Neural cell (in vitro differentiated cells): Measurements from ENCODE around the gene ASB12. TPM values are rescaled to one million over a fixed set of nuclear protein-coding genes. Genes with fewer than 3 reads are reported as not detected.
"Not testable (repeated sequence)": the region's sequence is repeated elsewhere in the genome, so short reads cannot be mapped to it uniquely, and the experiment has no call there.

ENCODE experiments used
- H2AFZ ChIP-seq: fragments of 200-600, 300-800 bp; sonication (generic), shearing (Covaris generic); 2 replicates; pipeline ENCODE4 v1.6.0; 2014; ENCODE audit warnings: low read depth, mild to moderate bottlenecking, antibody characterized with exemption, low read length, moderate library complexity
- H3F3A ChIP-seq: fragments of 200-600 bp; shearing (Covaris generic); 2 replicates; pipeline ENCODE4 v1.6.1; 2016; ENCODE audit warnings: mild to moderate bottlenecking, moderate library complexity, mixed read lengths, antibody characterized with exemption, low read length; ENCODE audit not compliant: insufficient read depth, poor library complexity, severe bottlenecking
- H3K27ac ChIP-seq: fragments of 200-600, 300-800 bp; sonication (generic), shearing (Covaris generic); 2 replicates; pipeline ENCODE4 v1.5.1; 2014; ENCODE audit warnings: mild to moderate bottlenecking, low read length, moderate library complexity
- H3K27me3 ChIP-seq: fragments of 300-800, 200-600 bp; sonication (generic), shearing (Covaris generic); 2 replicates; pipeline ENCODE4 v1.6.0; 2014; ENCODE audit warnings: mild to moderate bottlenecking, low read depth, low read length, moderate library complexity; ENCODE audit not compliant: insufficient read depth
- H3K36me3 ChIP-seq: fragments of 300-800, 200-600 bp; sonication (generic), shearing (Covaris generic); 2 replicates; pipeline ENCODE4 v1.5.1; 2014; ENCODE audit warnings: mild to moderate bottlenecking, antibody characterized with exemption, low read length, moderate library complexity; ENCODE audit not compliant: insufficient read depth
- H3K4me2 ChIP-seq: fragments of 300-800, 200-600 bp; sonication (generic), shearing (Covaris generic); 2 replicates; pipeline ENCODE4 v1.6.0; 2014; ENCODE audit warnings: mild to moderate bottlenecking, low read length
- H3K4me3 ChIP-seq: fragments of 300-800, 200-600 bp; sonication (generic), shearing (Covaris generic); 2 replicates; pipeline ENCODE4 v1.5.1; 2014; ENCODE audit warnings: mild to moderate bottlenecking, low read length, moderate library complexity
- H3K79me2 ChIP-seq: fragments of 200-600 bp; shearing (Covaris generic); replicated peaks from 2 replicates; pipeline ENCODE4 v1.6.0; 2014; ENCODE audit warnings: mild to moderate bottlenecking, low read length, moderate library complexity; ENCODE audit not compliant: insufficient read depth
- H3K9ac ChIP-seq: fragments of 300-800, 200-600 bp; sonication (generic), shearing (Covaris generic); 2 replicates; pipeline ENCODE4 v1.6.1; 2016; ENCODE audit warnings: mild to moderate bottlenecking, low read length, mixed read lengths
- H3K9me2 ChIP-seq: fragments of 200-600 bp; shearing (Covaris generic); 2 replicates; pipeline ENCODE4 v1.6.1; 2016; ENCODE audit warnings: mild to moderate bottlenecking, low read length, mixed read lengths; ENCODE audit not compliant: insufficient read depth
- H3K9me3 ChIP-seq: fragments of 200-600, 300-800 bp; sonication (generic), shearing (Covaris generic); 2 replicates; pipeline ENCODE4 v1.6.1; 2016; ENCODE audit warnings: mild to moderate bottlenecking, mixed run types, low read length, moderate library complexity, mixed read lengths
- H4K20me1 ChIP-seq: fragments of 200-600 bp; shearing (Covaris generic); 2 replicates; pipeline ENCODE4 v1.6.1; 2016; ENCODE audit warnings: mild to moderate bottlenecking, mixed run types; ENCODE audit not compliant: insufficient read depth
- EP300 ChIP-seq: fragments of 450-650 bp; conservative IDR thresholded peaks from 2 replicates; pipeline ENCODE4 v1.6.1; 2014; ENCODE audit warnings: antibody characterized with exemption, mild to moderate bottlenecking, moderate library complexity; ENCODE audit not compliant: poor library complexity, severe bottlenecking
- EZH2 ChIP-seq: fragments of 200-600, 300-800 bp; shearing (Covaris generic), sonication (generic); IDR thresholded peaks from 2 replicates; pipeline ENCODE4 v1.6.1; 2014; ENCODE audit warnings: antibody characterized with exemption, low read length, borderline replicate concordance, mild to moderate bottlenecking; ENCODE audit not compliant: insufficient read depth, poor library complexity, severe bottlenecking
- MXI1 ChIP-seq: fragments of 450-650 bp; conservative IDR thresholded peaks from 2 replicates; pipeline ENCODE4 v1.6.1; 2014; ENCODE audit warnings: antibody characterized with exemption, mild to moderate bottlenecking; ENCODE audit not compliant: poor library complexity, severe bottlenecking
- POLR2AphosphoS5 ChIP-seq: IDR thresholded peaks from 2 replicates; pipeline ENCODE4 v1.6.1; 2012
- RAD21 ChIP-seq: fragments of 450-650 bp; conservative IDR thresholded peaks from 2 replicates; pipeline ENCODE4 v1.6.1; 2014; ENCODE audit warnings: antibody characterized with exemption, mild to moderate bottlenecking, moderate library complexity
- SMC3 ChIP-seq: fragments of 450-650 bp; conservative IDR thresholded peaks from 2 replicates; pipeline ENCODE4 v1.6.1; 2014; ENCODE audit warnings: antibody characterized with exemption, mild to moderate bottlenecking, moderate library complexity; ENCODE audit not compliant: poor library complexity
- TAF1 ChIP-seq: IDR thresholded peaks from 2 replicates; pipeline ENCODE4 v1.6.1; 2012; ENCODE audit warnings: low read depth
- polyA plus RNA-seq: library from polyadenylated mRNA; depleted of rRNA; stranded (reverse); fragments of >200 nt; gene quantifications from 2 replicates; pipeline ENCODE4 v1.2.3, GENCODE V29; 2014
- TF ChIP-seq, protein P1 (sequence below): IDR thresholded peaks from 2 replicates; pipeline ENCODE4 v1.6.1; 2012; ENCODE audit warnings: borderline replicate concordance
- TF ChIP-seq, protein P2 (sequence below): fragments of 450-650 bp; IDR thresholded peaks from 2 replicates; pipeline ENCODE4 v1.5.1; 2014; ENCODE audit warnings: antibody characterized with exemption, mild to moderate bottlenecking, moderate library complexity; ENCODE audit not compliant: poor library complexity, severe bottlenecking

Gene ASB12
- polyA plus RNA-seq, 1 donor from 2014 or later = 1.5 TPM

DNA sequence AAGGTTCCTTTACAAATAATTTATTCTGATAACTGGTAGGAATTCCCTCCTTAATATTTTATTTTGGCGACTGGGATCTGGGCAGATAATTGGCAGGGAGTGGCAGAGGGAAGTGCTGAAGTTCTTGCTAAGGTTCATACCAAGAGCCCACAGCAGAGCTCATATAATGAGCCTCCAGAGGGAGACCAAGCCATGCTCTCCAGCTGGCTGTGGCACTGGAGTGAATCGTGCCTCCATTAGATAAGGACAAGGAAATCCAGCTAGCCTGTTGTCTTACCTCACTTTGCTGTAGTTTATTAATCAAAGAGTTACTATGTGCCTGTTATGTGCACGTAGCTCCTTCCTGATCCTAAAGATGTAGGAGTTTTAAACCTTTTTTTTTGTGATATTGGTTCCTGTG, 1.3 kb downstream of the ASB12 start:
- TF ChIP-seq EP300 = no peak
- no peak for TF ChIP-seq SMC3
- no peak for TF ChIP-seq TAF1
- TF ChIP-seq POLR2AphosphoS5 = no peak
- TF ChIP-seq, protein P1, sequence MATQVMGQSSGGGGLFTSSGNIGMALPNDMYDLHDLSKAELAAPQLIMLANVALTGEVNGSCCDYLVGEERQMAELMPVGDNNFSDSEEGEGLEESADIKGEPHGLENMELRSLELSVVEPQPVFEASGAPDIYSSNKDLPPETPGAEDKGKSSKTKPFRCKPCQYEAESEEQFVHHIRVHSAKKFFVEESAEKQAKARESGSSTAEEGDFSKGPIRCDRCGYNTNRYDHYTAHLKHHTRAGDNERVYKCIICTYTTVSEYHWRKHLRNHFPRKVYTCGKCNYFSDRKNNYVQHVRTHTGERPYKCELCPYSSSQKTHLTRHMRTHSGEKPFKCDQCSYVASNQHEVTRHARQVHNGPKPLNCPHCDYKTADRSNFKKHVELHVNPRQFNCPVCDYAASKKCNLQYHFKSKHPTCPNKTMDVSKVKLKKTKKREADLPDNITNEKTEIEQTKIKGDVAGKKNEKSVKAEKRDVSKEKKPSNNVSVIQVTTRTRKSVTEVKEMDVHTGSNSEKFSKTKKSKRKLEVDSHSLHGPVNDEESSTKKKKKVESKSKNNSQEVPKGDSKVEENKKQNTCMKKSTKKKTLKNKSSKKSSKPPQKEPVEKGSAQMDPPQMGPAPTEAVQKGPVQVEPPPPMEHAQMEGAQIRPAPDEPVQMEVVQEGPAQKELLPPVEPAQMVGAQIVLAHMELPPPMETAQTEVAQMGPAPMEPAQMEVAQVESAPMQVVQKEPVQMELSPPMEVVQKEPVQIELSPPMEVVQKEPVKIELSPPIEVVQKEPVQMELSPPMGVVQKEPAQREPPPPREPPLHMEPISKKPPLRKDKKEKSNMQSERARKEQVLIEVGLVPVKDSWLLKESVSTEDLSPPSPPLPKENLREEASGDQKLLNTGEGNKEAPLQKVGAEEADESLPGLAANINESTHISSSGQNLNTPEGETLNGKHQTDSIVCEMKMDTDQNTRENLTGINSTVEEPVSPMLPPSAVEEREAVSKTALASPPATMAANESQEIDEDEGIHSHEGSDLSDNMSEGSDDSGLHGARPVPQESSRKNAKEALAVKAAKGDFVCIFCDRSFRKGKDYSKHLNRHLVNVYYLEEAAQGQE = no peak
- no peak for TF ChIP-seq EZH2
- TF ChIP-seq, protein P2, sequence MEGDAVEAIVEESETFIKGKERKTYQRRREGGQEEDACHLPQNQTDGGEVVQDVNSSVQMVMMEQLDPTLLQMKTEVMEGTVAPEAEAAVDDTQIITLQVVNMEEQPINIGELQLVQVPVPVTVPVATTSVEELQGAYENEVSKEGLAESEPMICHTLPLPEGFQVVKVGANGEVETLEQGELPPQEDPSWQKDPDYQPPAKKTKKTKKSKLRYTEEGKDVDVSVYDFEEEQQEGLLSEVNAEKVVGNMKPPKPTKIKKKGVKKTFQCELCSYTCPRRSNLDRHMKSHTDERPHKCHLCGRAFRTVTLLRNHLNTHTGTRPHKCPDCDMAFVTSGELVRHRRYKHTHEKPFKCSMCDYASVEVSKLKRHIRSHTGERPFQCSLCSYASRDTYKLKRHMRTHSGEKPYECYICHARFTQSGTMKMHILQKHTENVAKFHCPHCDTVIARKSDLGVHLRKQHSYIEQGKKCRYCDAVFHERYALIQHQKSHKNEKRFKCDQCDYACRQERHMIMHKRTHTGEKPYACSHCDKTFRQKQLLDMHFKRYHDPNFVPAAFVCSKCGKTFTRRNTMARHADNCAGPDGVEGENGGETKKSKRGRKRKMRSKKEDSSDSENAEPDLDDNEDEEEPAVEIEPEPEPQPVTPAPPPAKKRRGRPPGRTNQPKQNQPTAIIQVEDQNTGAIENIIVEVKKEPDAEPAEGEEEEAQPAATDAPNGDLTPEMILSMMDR = no peak
- no peak for TF ChIP-seq MXI1
- no peak for TF ChIP-seq RAD21
- Histone ChIP-seq H3K9me3 (no peaks in the 10 kb centered on the region), H3K9ac (no peak overlapping the region), H3F3A (no peaks in the 10 kb centered on the region), H3K36me3 (no peaks in the 10 kb centered on the region), H4K20me1 (no peaks in the 10 kb centered on the region), H3K4me2 (no peak overlapping the region), H2AFZ (no peak overlapping the region), H3K9me2 (no peaks in the 10 kb centered on the region), H3K27me3 (no peaks in the 10 kb centered on the region), H3K79me2 (no peaks in the 10 kb centered on the region), H3K4me3 (no peak overlapping the region), H3K27ac (no peak overlapping the region)

DNA sequence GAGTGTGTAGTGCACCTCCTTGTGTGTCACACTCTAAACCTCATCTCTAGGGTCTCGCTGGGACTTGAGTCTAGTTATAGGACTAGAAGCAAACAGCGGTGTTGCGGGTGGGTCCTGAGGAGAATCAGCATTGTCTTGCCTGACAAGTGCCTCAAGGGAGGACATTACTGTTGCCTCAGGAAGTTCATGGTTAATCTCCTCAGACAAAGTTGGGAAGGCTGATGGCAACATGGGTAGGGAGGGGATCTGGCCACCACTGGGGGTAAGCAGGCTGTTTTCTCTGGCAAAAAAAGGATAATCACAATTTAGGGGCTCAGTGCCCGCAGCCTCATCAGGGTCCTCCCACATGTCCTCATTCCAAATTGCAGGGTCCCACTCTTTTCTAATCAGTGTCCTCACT, 12.4 kb downstream of the ASB12 start:
- no peaks in the 10 kb centered on the region for H3K36me3 ChIP-seq
- H3K79me2 ChIP-seq = no peaks in the 10 kb centered on the region
- H3K9me2 ChIP-seq = no peaks in the 10 kb centered on the region
- no peak overlapping the region for H3K4me3 ChIP-seq
- H3K4me2 ChIP-seq = no peak overlapping the region
- H2AFZ ChIP-seq = no peak overlapping the region
- no peak overlapping the region for H3K27ac ChIP-seq
- H3K9ac ChIP-seq = no peak overlapping the region
- no peaks in the 10 kb centered on the region for H3K27me3 ChIP-seq
- no peaks in the 10 kb centered on the region for H3F3A ChIP-seq
- H4K20me1 ChIP-seq = no peaks in the 10 kb centered on the region
- H3K9me3 ChIP-seq = no peaks in the 10 kb centered on the region
- TF ChIP-seq POLR2AphosphoS5 (no peak), SMC3 (no peak), TAF1 (no peak), RAD21 (no peak), EP300 (no peak), EZH2 (no peak), MXI1 (no peak)
- TF ChIP-seq, protein P1 = no peak
- TF ChIP-seq, protein P2 = no peak

DNA sequence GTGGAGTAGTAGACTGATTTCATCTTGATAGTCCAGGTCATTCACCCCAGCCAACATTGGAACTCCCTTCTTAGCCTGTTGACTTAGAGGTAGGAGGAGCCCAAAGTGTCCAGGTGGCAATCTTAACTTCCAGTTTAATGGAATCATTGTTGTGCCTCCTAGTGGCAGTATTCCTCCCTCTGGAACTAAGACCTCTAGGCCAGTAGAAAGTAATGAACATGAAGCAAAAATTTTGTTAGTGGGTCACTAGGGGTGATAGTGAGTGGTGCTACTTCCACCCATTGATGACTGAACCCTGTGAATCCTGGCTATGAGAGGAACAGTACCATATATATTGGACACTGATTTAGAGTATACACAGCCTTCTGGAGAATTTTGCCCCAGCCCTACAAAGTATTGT, 16.4 kb downstream of the ASB12 start:
- H3K9me3 ChIP-seq, H3K4me2 ChIP-seq, H3K9me2 ChIP-seq, H3F3A ChIP-seq, H2AFZ ChIP-seq, H3K36me3 ChIP-seq, H3K4me3 ChIP-seq, H3K9ac ChIP-seq, H3K27ac ChIP-seq, H3K27me3 ChIP-seq, H4K20me1 ChIP-seq, H3K79me2 ChIP-seq: not testable (repeated sequence)
